HepG2 (cell line): ENCODE data around the gene CAMTA1. TPM values are rescaled to one million over a fixed set of nuclear protein-coding genes. Genes with fewer than 3 reads are reported as not detected.
"Not testable (repeated sequence)": the region's sequence is repeated elsewhere in the genome, so short reads cannot be mapped to it uniquely, and the experiment has no call there.

Experiments
- ATAC-seq: fragments of 200-7000 bp; cut with Tn5 transposase; 3 replicates; pipeline ENCODE4 v1.9.1; 2020; ENCODE audit warnings: mild to moderate bottlenecking, moderate library complexity
- BruUV-seq: library from RNA; stranded (reverse); fragments of 400-500 nt; replicated peaks from 2 replicates; lab custom pipeline; 2021; lab: Mats Ljungman, UMichigan
- CTCF ChIA-PET: fragments of 300-600 bp; formaldehyde crosslinking; extraction: SDS; loops from one replicate; lab custom pipeline; 2021; ENCODE audit warnings: low total read pairs, inconsistent platforms, low intra/inter-chr PET ratio; lab: Yijun Ruan, JAX
- POLR2A ChIA-PET: fragments of 350-600 bp; sonication (Branson Sonifier 250); formaldehyde crosslinking; loops from one replicate; lab custom pipeline; 2020; ENCODE audit warnings: antibody characterized with exemption, inconsistent platforms; lab: Yijun Ruan, JAX
- DNase-seq: peaks from one replicate; pipeline ENCODE4 v3.0.0-alpha.2; 2015; ENCODE audit warnings: low spot score
- FAIRE-seq: peaks from 3 replicates; lab custom pipeline; 2011; peaks lifted over from hg19 to GRCh38; lab: Jason Lieb, UNC
- H2AFZ ChIP-seq: one replicate; pipeline ENCODE4 v1.6.1; 2011; ENCODE audit warnings: low read length, inconsistent platforms
- H3K27ac ChIP-seq: fragments of 300-600 bp; 3 replicates; pipeline ENCODE4 v1.8.0; 2011; ENCODE audit warnings: mixed run types, mild to moderate bottlenecking, mixed read lengths, low read length, inconsistent platforms; ENCODE audit not compliant: insufficient read depth; ENCODE audit errors: extremely low read length
- H3K27me3 ChIP-seq, 2 experiments: fragments of 200-600 bp in 1 of 2; 2 replicates in 1 of 2; 3 replicates in 1 of 2; pipeline versions ENCODE4 v1.6.0 to v1.8.0; 2011; ENCODE audit warnings: low read length in 2 of 2, mild to moderate bottlenecking in 2 of 2, moderate library complexity in 2 of 2, inconsistent platforms in 1 of 2; ENCODE audit not compliant: insufficient read depth in 2 of 2, control insufficient read depth in 1 of 2
- H3K36me3 ChIP-seq, 2 experiments: fragments of 200-600 bp in 1 of 2; replicated peaks in 1 of 2; 2 replicates in 1 of 2; 3 replicates in 1 of 2; pipeline versions ENCODE4 v1.5.1 to v1.8.0; 2011; ENCODE audit warnings: low read length in 2 of 2, inconsistent platforms in 1 of 2; ENCODE audit not compliant: insufficient read depth in 2 of 2, control insufficient read depth in 1 of 2
- H3K4me1 ChIP-seq: 2 replicates; pipeline ENCODE4 v1.5.1; 2012; ENCODE audit warnings: low read length, inconsistent platforms; ENCODE audit not compliant: insufficient read depth
- H3K4me2 ChIP-seq: 2 replicates; pipeline ENCODE4 v1.6.0; 2011; ENCODE audit warnings: low read depth, low read length, inconsistent platforms
- H3K4me3 ChIP-seq, 3 experiments: fragments of 200-600 bp in 1 of 3; sonication (generic), shearing (Covaris generic) in 1 of 3; replicated peaks in 1 of 3; 2 replicates each; pipeline ENCODE4 v1.5.1; 2011 to 2016; ENCODE audit warnings: low read length in 3 of 3, inconsistent platforms in 2 of 3, low read depth in 2 of 3, mild to moderate bottlenecking in 2 of 3, control low read depth in 1 of 3, mixed read lengths in 1 of 3; ENCODE audit not compliant: insufficient read depth in 1 of 3
- H3K79me2 ChIP-seq: one replicate; pipeline ENCODE4 v1.6.1; 2011; ENCODE audit warnings: low read length, inconsistent platforms; ENCODE audit not compliant: insufficient read depth
- H3K9ac ChIP-seq: 2 replicates; pipeline ENCODE4 v1.6.0; 2011; ENCODE audit warnings: mild to moderate bottlenecking, low read depth, low read length, inconsistent platforms; ENCODE audit not compliant: insufficient read depth
- H3K9me3 ChIP-seq: 2 replicates; pipeline ENCODE4 v1.5.1; 2012; ENCODE audit warnings: mild to moderate bottlenecking, low read length
- H4K20me1 ChIP-seq: 2 replicates; pipeline ENCODE4 v1.6.0; 2011; ENCODE audit warnings: inconsistent platforms, mild to moderate bottlenecking, low read length, moderate library complexity; ENCODE audit not compliant: insufficient read depth
- ZNF557 ChIP-seq: sonication (generic); formaldehyde crosslinking; IDR thresholded peaks from 2 replicates; pipeline ENCODE4 v1.4.0; 2020; ENCODE audit warnings: missing genetic modification reagents
- WGBS: methylation state at CpG from one replicate; pipeline ENCODE4 v1.1.6; 2017; ENCODE audit warnings: low lambda C conversion rate; 5-methylcytosine and 5-hydroxymethylcytosine counted together
- in situ Hi-C: cut with HindIII; loops from 2 replicates; pipeline ENCODE4 v1.10.0; 2017; ENCODE audit warnings: low pct_unique_long_range_greater_than_20kb; ENCODE audit not compliant: extremely low pct_ligation_motif_present
- intact Hi-C: fragments of 100-400 bp; cut with micrococcal nuclease; formaldehyde crosslinking; loops from one replicate; pipeline ENCODE4 v1.10.0; 2022; ENCODE audit not compliant: unreplicated experiment
- polyA plus RNA-seq, 8 experiments: library from polyadenylated mRNA; depleted of rRNA in 3 of 8; stranded (reverse) in 7 of 8; unstranded in 1 of 8; fragments of >200 nt; fragmentation: Illumina TruSeq in 4 of 8; extraction: Trizol in 4 of 8; gene quantifications; 2 replicates each; pipeline versions ENCODE4 v1.2.1 to v1.2.3, GENCODE V29; 2011 to 2016; ENCODE audit warnings: low read depth in 4 of 8, missing spikeins in 1 of 8, mixed read lengths in 1 of 8; ENCODE audit not compliant: insufficient read depth in 1 of 8
- total RNA-seq, 5 experiments: library from RNA; depleted of rRNA; stranded (reverse); fragments of >200 nt; fragmentation: Illumina TruSeq; extraction: Trizol; gene quantifications; 2 replicates each; pipeline ENCODE4 v1.2.3, GENCODE V29; 2016; ENCODE audit warnings: low read depth in 1 of 5
- TF ChIP-seq, protein P1 (sequence below): fragments of 450-650 bp; IDR thresholded peaks from 2 replicates; pipeline ENCODE4 v1.6.1; 2016

Gene CAMTA1
- total and polyA plus RNA-seq, 2 of the 13 experiments (the other 11 are each of a cell fraction or from before 2014, with no cell fraction given) = 25.0 to 36.4 TPM

DNA sequence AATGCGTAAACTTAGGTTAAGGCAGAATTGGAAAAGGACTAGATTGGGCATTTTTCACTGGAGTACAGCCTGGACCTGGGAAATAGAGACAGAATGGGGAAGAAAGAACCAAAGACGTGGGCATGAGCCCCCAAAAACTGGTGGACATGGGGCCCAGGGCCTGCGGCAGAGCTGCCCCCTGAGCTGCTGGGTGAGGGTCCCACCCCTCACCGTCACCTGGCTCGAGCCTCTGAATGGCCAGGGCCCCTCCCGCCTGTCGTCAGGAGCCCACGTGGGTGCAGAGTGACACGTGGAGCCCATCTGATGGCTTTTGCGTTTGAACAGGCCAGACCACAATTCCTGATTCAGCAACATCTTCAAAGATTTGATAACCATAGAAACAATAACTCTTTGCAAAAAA, 624.9 kb downstream of the CAMTA1 start:
- Histone ChIP-seq H3K4me2 (no peak overlapping the region), H3K4me3 (no peak overlapping the region), H3K36me3 (no peaks in the 10 kb centered on the region), H3K27ac (no peak overlapping the region), H3K9ac (no peak overlapping the region), H3K9me3 (no peaks in the 10 kb centered on the region), H3K79me2 (no peaks in the 10 kb centered on the region), H2AFZ (no peak overlapping the region), H4K20me1 (no peaks in the 10 kb centered on the region), H3K4me1 (no peaks in the 10 kb centered on the region), H3K27me3 (peaks cover 0 to 2% of the 10 kb centered on the region in 2 experiments; a peak in 1 of 5 replicates)
- ATAC-seq (no peak), DNase-seq (no peak), FAIRE-seq (no peak)
- no peak for TF ChIP-seq ZNF557 (CRISPR knock-in tag)
- TF ChIP-seq, protein P1, sequence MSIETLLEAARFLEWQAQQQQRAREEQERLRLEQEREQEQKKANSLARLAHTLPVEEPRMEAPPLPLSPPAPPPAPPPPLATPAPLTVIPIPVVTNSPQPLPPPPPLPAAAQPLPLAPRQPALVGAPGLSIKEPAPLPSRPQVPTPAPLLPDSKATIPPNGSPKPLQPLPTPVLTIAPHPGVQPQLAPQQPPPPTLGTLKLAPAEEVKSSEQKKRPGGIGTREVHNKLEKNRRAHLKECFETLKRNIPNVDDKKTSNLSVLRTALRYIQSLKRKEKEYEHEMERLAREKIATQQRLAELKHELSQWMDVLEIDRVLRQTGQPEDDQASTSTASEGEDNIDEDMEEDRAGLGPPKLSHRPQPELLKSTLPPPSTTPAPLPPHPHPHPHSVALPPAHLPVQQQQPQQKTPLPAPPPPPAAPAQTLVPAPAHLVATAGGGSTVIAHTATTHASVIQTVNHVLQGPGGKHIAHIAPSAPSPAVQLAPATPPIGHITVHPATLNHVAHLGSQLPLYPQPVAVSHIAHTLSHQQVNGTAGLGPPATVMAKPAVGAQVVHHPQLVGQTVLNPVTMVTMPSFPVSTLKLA = 0 out of 2 replicates have a peak, but pooled peaks have one; percentile 3
- ChIA-PET CTCF (no interaction called here), POLR2A (no interaction called here)
- BruUV-seq = no TSS peak
- intact Hi-C loops = no loop called here
- in situ Hi-C loops = no loop called here
- WGBS = 17% methylated on average over 6 of the region's 10 CpGs

DNA sequence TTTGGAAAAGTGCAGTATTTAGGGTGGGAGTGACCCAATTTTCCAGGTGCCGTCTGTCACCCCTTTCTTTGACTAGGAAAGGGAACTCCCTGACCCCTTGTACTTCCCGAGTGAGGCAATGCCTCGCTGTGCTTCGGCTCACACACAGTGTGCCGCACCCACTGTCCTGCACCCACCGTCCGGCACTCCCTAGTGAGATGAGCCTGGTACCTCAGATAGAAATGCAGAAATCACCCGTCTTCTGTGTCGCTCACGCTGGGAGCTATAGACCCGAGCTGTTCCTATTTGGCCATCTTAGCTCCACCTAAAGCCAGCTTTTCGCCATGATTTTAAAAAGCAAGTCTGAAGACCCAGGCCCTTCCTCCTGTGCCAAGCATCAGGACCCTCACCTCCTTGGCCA, 632.4 kb downstream of the CAMTA1 start:
- H3K9ac ChIP-seq, H3K9me3 ChIP-seq, H3K4me2 ChIP-seq, H3K27ac ChIP-seq, H3K36me3 ChIP-seq, FAIRE-seq, in situ Hi-C loops, H3K79me2 ChIP-seq, H4K20me1 ChIP-seq, DNase-seq, POLR2A ChIA-PET, H3K27me3 ChIP-seq, CTCF ChIA-PET, H3K4me1 ChIP-seq, BruUV-seq, intact Hi-C loops, H3K4me3 ChIP-seq, ATAC-seq, H2AFZ ChIP-seq: not testable (repeated sequence)
- WGBS = 76% methylated on average over 12 of the region's 12 CpGs
